Measurements from ENCODE around the gene TLE4.
"Not testable (repeated sequence)": the region's sequence is repeated elsewhere in the genome, so short reads cannot be mapped to it uniquely, and the experiment has no call there.

TLE4 gene

GRCh38 chr9:79719989-79720388 is 148.2 kb downstream of the TLE4 start:
- no peak for DNase-seq
- no peak for TF ChIP-seq POLR2A (IDR thresholded peaks at IDR 0.05; ENCODE audit: low read length)

- no peak for DNase-seq
Measured at GRCh38 chr9:79731171-79731890, 159.6 kb downstream of the TLE4 start.

GRCh38 chr9:79735023-79735779 is 163.4 kb downstream of the TLE4 start:
- no peak for TF ChIP-seq POLR2A (IDR thresholded peaks at IDR 0.05; ENCODE audit: low read length)
- no peak for TF ChIP-seq GATA1 (IDR thresholded peaks at IDR 0.05; ENCODE audit: low read depth, low read length)
- DNase-seq: no peak

More at GRCh38 chr9:79731171-79731890, 159.6 kb downstream of the TLE4 start:
- TF ChIP-seq GATA1 (IDR thresholded peaks at IDR 0.05; ENCODE audit: low read depth, low read length) (no peak), POLR2A (IDR thresholded peaks at IDR 0.05; ENCODE audit: low read length) (no peak)

GRCh38 chr9:79736051-79736450 is 164.3 kb downstream of the TLE4 start:
- no peak for DNase-seq
- TF ChIP-seq GATA1 (IDR thresholded peaks at IDR 0.05; ENCODE audit: low read depth, low read length): no peak
- TF ChIP-seq POLR2A (IDR thresholded peaks at IDR 0.05; ENCODE audit: low read length): no peak

GRCh38 chr9:79741381-79741780 is 169.6 kb downstream of the TLE4 start:
- TF ChIP-seq POLR2A (IDR thresholded peaks at IDR 0.05; ENCODE audit: low read length) (no peak), GATA1 (IDR thresholded peaks at IDR 0.05; ENCODE audit: low read depth, low read length) (no peak)
- no peak for DNase-seq

- TF ChIP-seq GATA1 (IDR thresholded peaks at IDR 0.05; ENCODE audit: low read depth, low read length) (no peak), POLR2A (IDR thresholded peaks at IDR 0.05; ENCODE audit: low read length) (no peak)
- DNase-seq: no peak
Measured at GRCh38 chr9:79742110-79742721, 170.5 kb downstream of the TLE4 start.

GRCh38 chr9:79744521-79744920 is 172.8 kb downstream of the TLE4 start:
- no peak for TF ChIP-seq POLR2A (IDR thresholded peaks at IDR 0.05; ENCODE audit: low read length)
- TF ChIP-seq GATA1 (IDR thresholded peaks at IDR 0.05; ENCODE audit: low read depth, low read length): no peak
- no peak for DNase-seq

GRCh38 chr9:79745752-79746336 is 174.1 kb downstream of the TLE4 start:
- TF ChIP-seq GATA1 (IDR thresholded peaks at IDR 0.05; ENCODE audit: low read depth, low read length): no peak
- TF ChIP-seq POLR2A (IDR thresholded peaks at IDR 0.05; ENCODE audit: low read length): no peak
- no peak for DNase-seq

- DNase-seq: not testable (repeated sequence)
Measured at GRCh38 chr9:79751895-79752466, 180.2 kb downstream of the TLE4 start.

- no peak for DNase-seq
- TF ChIP-seq POLR2A (IDR thresholded peaks at IDR 0.05; ENCODE audit: low read length): no peak
- no peak for TF ChIP-seq GATA1 (IDR thresholded peaks at IDR 0.05; ENCODE audit: low read depth, low read length)
Measured at GRCh38 chr9:79756414-79756813, 184.6 kb downstream of the TLE4 start.

- TF ChIP-seq POLR2A (IDR thresholded peaks at IDR 0.05; ENCODE audit: low read length) (no peak), GATA1 (IDR thresholded peaks at IDR 0.05; ENCODE audit: low read depth, low read length) (no peak)
- DNase-seq: no peak
Measured at GRCh38 chr9:79757074-79757473, 185.3 kb downstream of the TLE4 start.

- no peak for DNase-seq
- TF ChIP-seq GATA1 (IDR thresholded peaks at IDR 0.05; ENCODE audit: low read depth, low read length) (no peak), POLR2A (IDR thresholded peaks at IDR 0.05; ENCODE audit: low read length) (no peak)
Measured at GRCh38 chr9:79757881-79758669, 186.3 kb downstream of the TLE4 start.

GRCh38 chr9:79759460-79759859 is 187.7 kb downstream of the TLE4 start:
- DNase-seq: no peak
- no peak for TF ChIP-seq GATA1 (IDR thresholded peaks at IDR 0.05; ENCODE audit: low read depth, low read length)
- no peak for TF ChIP-seq POLR2A (IDR thresholded peaks at IDR 0.05; ENCODE audit: low read length)

Data from erythroblast (primary cell).